ENCODE results near the gene SLC24A3.

SLC24A3 gene

DNA sequence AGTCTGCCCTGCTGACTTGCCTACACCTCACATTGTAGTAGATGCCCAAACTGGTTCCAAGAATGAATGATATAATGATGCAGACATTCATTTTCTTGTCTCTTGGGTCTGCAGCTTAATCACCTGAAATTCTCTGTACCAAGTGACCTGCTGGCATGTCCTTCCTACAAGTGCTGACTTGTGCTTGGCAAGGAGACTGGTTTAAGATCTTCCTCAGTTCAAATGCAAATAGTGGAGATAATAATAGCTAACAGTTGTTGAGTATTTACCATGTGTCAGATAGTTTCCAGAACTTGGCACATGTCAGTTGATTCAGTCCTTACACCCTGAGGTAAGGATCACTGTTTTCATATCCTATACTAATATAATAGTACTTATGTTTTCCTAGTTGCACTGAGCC, 223.4 kb downstream of the SLC24A3 start:
- Histone ChIP-seq H3K4me3 (ENCODE audit: low read length) (no peak overlapping the region), H3K9me3 (ENCODE audit: control insufficient read depth, insufficient read depth, low read length) (no peaks in the 10 kb centered on the region), H3K4me2 (ENCODE audit: low read length) (no peak overlapping the region), H3K27me3 (ENCODE audit: control insufficient read depth, low read length) (no peaks in the 10 kb centered on the region), H4K20me1 (ENCODE audit: control insufficient read depth, insufficient read depth, low read depth, low read length) (no peaks in the 10 kb centered on the region), H3K36me3 (ENCODE audit: control insufficient read depth, low read length) (no peaks in the 10 kb centered on the region), H3K4me1 (ENCODE audit: control insufficient read depth, low read length) (no peaks in the 10 kb centered on the region), H3K79me2 (ENCODE audit: control insufficient read depth, low read length) (no peaks in the 10 kb centered on the region), H3K9me2 (replicated peaks; ENCODE audit: control insufficient read depth, low read length) (no peaks in the 10 kb centered on the region), H3F3A (ENCODE audit: control insufficient read depth, insufficient read depth) (no peaks in the 10 kb centered on the region), H3K27ac (ENCODE audit: low read depth, low read length) (no peak overlapping the region)
- TF ChIP-seq CTCF (IDR thresholded peaks at IDR 0.05; ENCODE audit: low read depth, low read length, poor library complexity, severe bottlenecking) (no peak), EZH2phosphoT487 (IDR thresholded peaks at IDR 0.05; ENCODE audit: borderline replicate concordance, low read length) (no peak)

- TF ChIP-seq CTCF (IDR thresholded peaks at IDR 0.05; ENCODE audit: low read depth, low read length, poor library complexity, severe bottlenecking) (no peak), EZH2phosphoT487 (IDR thresholded peaks at IDR 0.05; ENCODE audit: borderline replicate concordance, low read length) (no peak)
- Histone ChIP-seq H3K4me3 (ENCODE audit: low read length) (no peak overlapping the region), H4K20me1 (ENCODE audit: control insufficient read depth, insufficient read depth, low read depth, low read length) (no peaks in the 10 kb centered on the region), H3K4me2 (ENCODE audit: low read length) (no peak overlapping the region), H3K4me1 (ENCODE audit: control insufficient read depth, low read length) (no peaks in the 10 kb centered on the region), H3K27ac (ENCODE audit: low read depth, low read length) (no peak overlapping the region), H3K79me2 (ENCODE audit: control insufficient read depth, low read length) (no peaks in the 10 kb centered on the region), H3K9me2 (replicated peaks; ENCODE audit: control insufficient read depth, low read length) (no peaks in the 10 kb centered on the region), H3K9me3 (ENCODE audit: control insufficient read depth, insufficient read depth, low read length) (no peaks in the 10 kb centered on the region), H3F3A (ENCODE audit: control insufficient read depth, insufficient read depth) (no peaks in the 10 kb centered on the region), H3K27me3 (ENCODE audit: control insufficient read depth, low read length) (no peaks in the 10 kb centered on the region), H3K36me3 (ENCODE audit: control insufficient read depth, low read length) (no peaks in the 10 kb centered on the region)
Measured at GRCh38 chr20:19438488-19438887, 226.0 kb downstream of the SLC24A3 start.

DNA sequence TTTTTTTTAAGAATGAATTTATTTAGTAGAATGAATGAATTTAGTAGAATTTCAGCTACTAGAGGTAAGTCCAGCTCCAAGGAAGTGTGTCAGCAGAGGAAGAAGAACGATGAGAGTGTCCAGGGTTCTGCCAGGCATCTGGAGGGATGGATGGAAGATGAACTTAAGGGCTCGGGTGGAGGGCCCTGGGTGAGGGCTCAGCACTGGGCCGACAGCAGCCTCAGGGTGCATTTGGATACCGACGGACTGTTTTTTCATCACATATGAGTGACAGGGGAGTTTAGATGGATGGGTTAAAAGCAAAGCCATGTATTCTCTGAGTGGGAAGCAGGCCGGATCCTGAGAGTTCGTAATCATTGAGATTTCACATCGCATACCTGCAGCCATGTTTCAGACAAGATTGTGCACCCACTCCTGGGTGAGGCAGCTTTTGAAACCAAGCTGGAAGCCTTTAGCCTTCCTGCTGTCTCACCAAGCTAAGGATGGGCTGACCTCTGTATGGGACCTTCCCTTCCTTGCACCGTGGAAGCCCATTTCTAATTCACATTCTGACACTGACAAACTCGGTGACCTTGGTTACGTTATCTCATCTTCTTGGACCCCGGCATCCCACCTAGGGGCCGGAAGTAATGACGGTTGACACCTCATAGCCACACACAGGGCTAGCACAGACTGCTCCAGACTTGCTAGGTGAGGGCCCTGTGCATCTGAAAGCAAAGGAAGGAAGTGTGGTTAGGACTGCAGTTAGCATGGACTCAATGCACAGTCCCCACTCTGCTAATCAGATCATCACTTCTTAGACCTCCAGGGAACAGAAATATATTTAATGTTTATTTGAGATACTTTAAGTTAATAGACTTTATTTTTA, 228.5 kb downstream of the SLC24A3 start:
- Histone ChIP-seq H4K20me1 (ENCODE audit: control insufficient read depth, insufficient read depth, low read depth, low read length) (no peaks in the 10 kb centered on the region), H3K27ac (ENCODE audit: low read depth, low read length) (no peak overlapping the region), H3F3A (ENCODE audit: control insufficient read depth, insufficient read depth) (no peaks in the 10 kb centered on the region), H3K9me3 (ENCODE audit: control insufficient read depth, insufficient read depth, low read length) (no peaks in the 10 kb centered on the region), H3K9me2 (replicated peaks; ENCODE audit: control insufficient read depth, low read length) (no peaks in the 10 kb centered on the region), H3K4me3 (ENCODE audit: low read length) (no peak overlapping the region), H3K79me2 (ENCODE audit: control insufficient read depth, low read length) (no peaks in the 10 kb centered on the region), H3K4me1 (ENCODE audit: control insufficient read depth, low read length) (no peaks in the 10 kb centered on the region), H3K27me3 (ENCODE audit: control insufficient read depth, low read length) (no peaks in the 10 kb centered on the region), H3K4me2 (ENCODE audit: low read length) (no peak overlapping the region), H3K36me3 (ENCODE audit: control insufficient read depth, low read length) (no peaks in the 10 kb centered on the region)
- TF ChIP-seq EZH2phosphoT487 (IDR thresholded peaks at IDR 0.05; ENCODE audit: borderline replicate concordance, low read length) (no peak), CTCF (IDR thresholded peaks at IDR 0.05; ENCODE audit: low read depth, low read length, poor library complexity, severe bottlenecking) (no peak)

All from DOHH2 (cell line).